8988T (cell line): ENCODE results near the gene SCRT2.
A peak's percentile ranks its signal among the peaks of the same experiment; 100 is the strongest.

Experiments used
- DNase-seq: peaks from one replicate; pipeline ENCODE4 v3.0.0; 2011

SCRT2 gene

GRCh38 chr20:669573-669972 lies 6.0 kb downstream of the SCRT2 start:
- DNase-seq = no peak

- no peak for DNase-seq
Measured at GRCh38 chr20:668638-669037, 7.0 kb downstream of the SCRT2 start.

- DNase-seq = no peak
Measured at GRCh38 chr20:668050-668449, 7.6 kb downstream of the SCRT2 start.

- DNase-seq = no peak
Measured at GRCh38 chr20:667351-668034, 8.1 kb downstream of the SCRT2 start.

- no peak for DNase-seq
Measured at GRCh38 chr20:666877-667276, 8.7 kb downstream of the SCRT2 start.

GRCh38 chr20:665276-665675 lies 10.3 kb downstream of the SCRT2 start:
- DNase-seq = no peak

GRCh38 chr20:664576-664975 lies 11.0 kb downstream of the SCRT2 start:
- no peak for DNase-seq

- DNase-seq = no peak
Measured at GRCh38 chr20:664151-664550, 11.5 kb downstream of the SCRT2 start.

GRCh38 chr20:663315-664090 lies 12.1 kb downstream of the SCRT2 start:
- no peak for DNase-seq

- DNase-seq = no peak
Measured at GRCh38 chr20:662277-663192, 13.1 kb downstream of the SCRT2 start.

- DNase-seq = no peak
Measured at GRCh38 chr20:661474-662270, 13.9 kb downstream of the SCRT2 start.

- DNase-seq = no peak
Measured at GRCh38 chr20:658731-659291, 16.8 kb downstream of the SCRT2 start.

GRCh38 chr20:658202-658601 lies 17.4 kb downstream of the SCRT2 start:
- no peak for DNase-seq

GRCh38 chr20:655726-656624 lies 19.6 kb downstream of the SCRT2 start:
- no peak for DNase-seq

GRCh38 chr20:654417-654750 lies 21.2 kb downstream of the SCRT2 start:
- DNase-seq = no peak

GRCh38 chr20:653590-654416 lies 21.8 kb downstream of the SCRT2 start:
- no peak for DNase-seq

- peak; percentile 95 for DNase-seq
Measured at GRCh38 chr20:653110-653589, 22.5 kb downstream of the SCRT2 start, which contains the start of gene SRXN1. SRXN1 (minus strand) TSS chr20:653200; CDS start chr20:653185, 15 bp downstream.

- DNase-seq = no peak
Measured at GRCh38 chr20:652615-653109, 22.9 kb downstream of the SCRT2 start.

GRCh38 chr20:651713-652614 lies 23.6 kb downstream of the SCRT2 start:
- no peak for DNase-seq
